Left ventricle myocardium inferior (tissue), 1 donor: ENCODE measurements around the gene H6PD. TPM values are rescaled to one million over a fixed set of nuclear protein-coding genes. Genes with fewer than 3 reads are reported as not detected.

ENCODE experiments used
- DNase-seq: peaks from one replicate; pipeline ENCODE4 v3.0.0-alpha.2; 2020
- H3K27ac ChIP-seq: fragments of 200-600 bp; replicated peaks from 2 replicates; pipeline ENCODE4 v1.8.0; 2021
- H3K27me3 ChIP-seq: fragments of 200-600 bp; 2 replicates; pipeline ENCODE4 v1.8.0; 2021; ENCODE audit warnings: low read depth
- H3K36me3 ChIP-seq: fragments of 200-600 bp; 2 replicates; pipeline ENCODE4 v1.8.0; 2021
- H3K4me1 ChIP-seq: fragments of 200-600 bp; 2 replicates; pipeline ENCODE4 v1.8.0; 2021
- H3K4me3 ChIP-seq: fragments of 200-600 bp; 2 replicates; pipeline ENCODE4 v1.8.0; 2021; ENCODE audit warnings: mild to moderate bottlenecking, moderate library complexity
- H3K9me3 ChIP-seq: fragments of 200-600 bp; replicated peaks from 2 replicates; pipeline ENCODE4 v1.8.0; 2021
- CTCF ChIP-seq: fragments of 200-600 bp; IDR thresholded peaks from 2 replicates; pipeline ENCODE4 v1.8.0; 2021; ENCODE audit warnings: antibody characterized with exemption, mild to moderate bottlenecking, borderline replicate concordance
- intact Hi-C: fragments of 100-400 bp; cut with micrococcal nuclease; formaldehyde crosslinking; loops from one replicate; pipeline ENCODE4 v1.11.0; 2022
- total RNA-seq: library from RNA; stranded (reverse); fragmentation: NEBNext Ultra II Directional; extraction: Animal tissue kit (Norgen Biotek cat#: 25700); gene quantifications from one replicate; pipeline ENCODE4 v1.2.1, GENCODE V29; 2021
- donor health status: DM: no; HTN: yes; CAD: no; lungs with severe emphysema.

The H6PD gene
- total RNA-seq, 1 donor from 2014 or later: 21.9 TPM

GRCh38 chr1:9191231-9191630, 43.3 kb upstream of the H6PD start:
- DNase-seq: no peak
- Histone ChIP-seq H3K4me1 (peaks cover 17% of the 10 kb centered on the region), H3K9me3 (no peaks in the 10 kb centered on the region), H3K27me3 (no peaks in the 10 kb centered on the region), H3K36me3 (no peaks in the 10 kb centered on the region), H3K4me3 (no peak overlapping the region), H3K27ac (no peak overlapping the region)
- intact Hi-C loops: loop anchor here (10.0 kb wide), 1 partner anchor 76 kb away; no protein-coding TSS in a partner anchor
- TF ChIP-seq CTCF: no peak

- Histone ChIP-seq H3K4me3 (no peak overlapping the region), H3K27me3 (peaks cover 6% of the 10 kb centered on the region), H3K9me3 (no peaks in the 10 kb centered on the region), H3K4me1 (peaks cover 31% of the 10 kb centered on the region), H3K27ac (no peak overlapping the region), H3K36me3 (no peaks in the 10 kb centered on the region)
- TF ChIP-seq CTCF: no peak
- no peak for DNase-seq
- intact Hi-C loops: loop anchor here (10.0 kb wide), 1 partner anchor 78 kb away; no protein-coding TSS in a partner anchor
Measured at GRCh38 chr1:9192578-9193232, 41.9 kb upstream of the H6PD start.

GRCh38 chr1:9193233-9193625, 41.3 kb upstream of the H6PD start:
- no peaks in the 10 kb centered on the region for H3K9me3 ChIP-seq
- H3K4me1 ChIP-seq: peaks cover 37% of the 10 kb centered on the region
- no peaks in the 10 kb centered on the region for H3K36me3 ChIP-seq
- no peak for TF ChIP-seq CTCF
- no peak for DNase-seq
- intact Hi-C loops: loop anchor here (10.0 kb wide), 1 partner anchor 78 kb away; no protein-coding TSS in a partner anchor
- peaks cover 11% of the 10 kb centered on the region for H3K27me3 ChIP-seq
- no peak overlapping the region for H3K4me3 ChIP-seq
- H3K27ac ChIP-seq: no peak overlapping the region

GRCh38 chr1:9194024-9194423, 40.5 kb upstream of the H6PD start:
- DNase-seq: no peak
- Histone ChIP-seq H3K4me3 (no peak overlapping the region), H3K9me3 (no peaks in the 10 kb centered on the region), H3K27ac (no peak overlapping the region), H3K27me3 (peaks cover 19% of the 10 kb centered on the region), H3K36me3 (no peaks in the 10 kb centered on the region), H3K4me1 (peaks cover 44% of the 10 kb centered on the region)
- intact Hi-C loops: loop anchor here (10.0 kb wide), 1 partner anchor 79 kb away; no protein-coding TSS in a partner anchor
- TF ChIP-seq CTCF: no peak

- Histone ChIP-seq H3K9me3 (no peaks in the 10 kb centered on the region), H3K27me3 (peaks cover 35% of the 10 kb centered on the region), H3K4me3 (peak overlapping the region; percentile 34), H3K27ac (peak overlapping the region; percentile 57), H3K36me3 (no peaks in the 10 kb centered on the region), H3K4me1 (peaks cover 44% of the 10 kb centered on the region)
- no peak for DNase-seq
- intact Hi-C loops: loop anchor here (2.0 to 10.0 kb wide), 2 partner anchors 53 to 81 kb away; no protein-coding TSS in a partner anchor
- no peak for TF ChIP-seq CTCF
Measured at GRCh38 chr1:9195651-9196050, 38.9 kb upstream of the H6PD start.
